AG10803 (cell line): ENCODE data around the gene HAUS7.

ENCODE experiments used
- DNase-seq: peaks from one replicate; pipeline ENCODE4 v3.0.0; 2010; ENCODE audit warnings: low read depth
- H3K4me3 ChIP-seq: 2 replicates; pipeline ENCODE4 v1.5.1; 2011; ENCODE audit warnings: mild to moderate bottlenecking, low read length, control low read depth
- TF ChIP-seq, protein P1 (sequence below): conservative IDR thresholded peaks from 2 replicates; pipeline ENCODE4 v1.5.1; 2011; ENCODE audit warnings: mild to moderate bottlenecking, low read length, control low read depth, inconsistent platforms

The HAUS7 gene

DNA sequence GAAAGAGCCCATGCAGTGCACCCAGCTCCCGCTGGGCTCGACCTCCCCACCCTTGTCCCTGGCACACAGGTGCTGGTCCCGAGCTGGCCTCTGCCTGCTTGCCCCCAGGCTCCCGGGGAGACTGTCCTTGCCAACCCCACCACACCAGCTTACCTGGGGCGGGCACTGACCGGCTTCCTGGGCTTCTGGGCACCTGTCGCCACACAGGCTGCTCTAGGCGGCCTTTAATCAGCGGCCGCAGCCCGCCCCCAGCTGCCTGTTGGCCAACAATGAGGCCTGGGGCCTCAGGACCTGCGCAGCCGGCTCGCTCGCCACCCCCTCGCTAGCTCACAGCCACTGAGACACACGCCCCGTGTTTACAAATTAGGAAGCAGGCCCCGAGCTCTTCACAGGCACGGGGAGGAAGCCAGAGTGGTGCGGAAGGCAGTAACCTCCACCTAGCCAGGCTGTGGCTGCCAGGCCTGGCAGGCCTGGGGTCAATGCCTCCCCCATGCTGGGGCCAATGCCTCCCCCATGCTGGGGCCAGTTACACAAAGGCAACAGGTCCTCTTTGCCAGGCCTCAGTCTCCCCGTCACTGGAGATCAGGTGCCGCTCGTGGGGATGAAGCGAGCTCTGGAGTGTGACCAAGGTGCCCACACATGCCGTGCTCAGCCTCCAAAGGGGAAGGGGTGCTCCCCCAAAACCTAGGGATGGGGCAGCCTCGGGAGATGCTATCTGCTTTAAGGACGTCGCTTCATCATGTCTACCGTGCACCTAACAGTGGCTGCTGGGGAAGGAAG lies 24.3 kb downstream of the HAUS7 start, which contains the start of gene TREX2:
Gene TREX2 (minus strand): TSS at position 201 of the 780 bp plus-strand sequence. CDS start 626 bp downstream, outside the sequence.
- TF ChIP-seq, protein P1, sequence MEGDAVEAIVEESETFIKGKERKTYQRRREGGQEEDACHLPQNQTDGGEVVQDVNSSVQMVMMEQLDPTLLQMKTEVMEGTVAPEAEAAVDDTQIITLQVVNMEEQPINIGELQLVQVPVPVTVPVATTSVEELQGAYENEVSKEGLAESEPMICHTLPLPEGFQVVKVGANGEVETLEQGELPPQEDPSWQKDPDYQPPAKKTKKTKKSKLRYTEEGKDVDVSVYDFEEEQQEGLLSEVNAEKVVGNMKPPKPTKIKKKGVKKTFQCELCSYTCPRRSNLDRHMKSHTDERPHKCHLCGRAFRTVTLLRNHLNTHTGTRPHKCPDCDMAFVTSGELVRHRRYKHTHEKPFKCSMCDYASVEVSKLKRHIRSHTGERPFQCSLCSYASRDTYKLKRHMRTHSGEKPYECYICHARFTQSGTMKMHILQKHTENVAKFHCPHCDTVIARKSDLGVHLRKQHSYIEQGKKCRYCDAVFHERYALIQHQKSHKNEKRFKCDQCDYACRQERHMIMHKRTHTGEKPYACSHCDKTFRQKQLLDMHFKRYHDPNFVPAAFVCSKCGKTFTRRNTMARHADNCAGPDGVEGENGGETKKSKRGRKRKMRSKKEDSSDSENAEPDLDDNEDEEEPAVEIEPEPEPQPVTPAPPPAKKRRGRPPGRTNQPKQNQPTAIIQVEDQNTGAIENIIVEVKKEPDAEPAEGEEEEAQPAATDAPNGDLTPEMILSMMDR, result no peak
- no peak for DNase-seq
- H3K4me3 ChIP-seq, result no peak within 1 kb of the TSS

DNA sequence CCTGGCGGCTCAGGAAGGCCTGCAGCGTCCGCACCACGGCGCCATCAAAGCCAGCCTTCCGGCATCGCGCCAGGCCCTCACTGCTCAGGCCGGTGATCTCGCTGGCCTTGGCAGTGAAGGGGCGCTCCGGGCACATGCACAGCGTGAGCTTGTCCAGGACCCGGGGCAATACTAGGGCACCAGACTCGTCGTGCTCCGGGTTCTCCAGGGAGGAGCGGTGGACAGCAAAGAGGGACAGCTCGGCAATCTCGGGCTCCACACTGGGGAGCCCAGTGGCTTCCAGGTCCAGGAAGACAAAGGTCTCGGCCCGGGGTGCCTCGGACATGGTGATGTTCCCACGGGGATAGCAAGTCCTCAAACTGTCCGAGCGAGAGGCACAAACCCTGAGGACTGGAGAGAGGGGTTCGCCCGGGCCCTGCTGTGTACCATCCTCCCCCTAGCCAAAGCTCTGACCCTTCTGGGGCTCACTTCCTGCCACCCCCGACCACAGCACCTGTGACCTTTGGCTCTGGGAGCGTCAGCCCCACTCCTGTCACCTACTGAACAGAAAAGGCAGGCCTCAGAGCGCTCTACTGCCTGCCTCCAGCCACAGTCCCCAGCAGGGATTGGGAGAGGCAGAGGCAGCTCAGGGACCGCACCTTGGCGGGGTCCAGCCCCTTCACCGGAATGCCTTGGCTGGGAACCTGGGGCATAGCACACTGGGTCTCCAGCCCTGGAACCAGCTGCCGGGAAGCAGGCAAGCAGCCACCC lies 25.1 kb downstream of the HAUS7 start:
- DNase-seq, result no peak
- TF ChIP-seq, protein P1, result no peak
- no peak overlapping the region for H3K4me3 ChIP-seq

DNA sequence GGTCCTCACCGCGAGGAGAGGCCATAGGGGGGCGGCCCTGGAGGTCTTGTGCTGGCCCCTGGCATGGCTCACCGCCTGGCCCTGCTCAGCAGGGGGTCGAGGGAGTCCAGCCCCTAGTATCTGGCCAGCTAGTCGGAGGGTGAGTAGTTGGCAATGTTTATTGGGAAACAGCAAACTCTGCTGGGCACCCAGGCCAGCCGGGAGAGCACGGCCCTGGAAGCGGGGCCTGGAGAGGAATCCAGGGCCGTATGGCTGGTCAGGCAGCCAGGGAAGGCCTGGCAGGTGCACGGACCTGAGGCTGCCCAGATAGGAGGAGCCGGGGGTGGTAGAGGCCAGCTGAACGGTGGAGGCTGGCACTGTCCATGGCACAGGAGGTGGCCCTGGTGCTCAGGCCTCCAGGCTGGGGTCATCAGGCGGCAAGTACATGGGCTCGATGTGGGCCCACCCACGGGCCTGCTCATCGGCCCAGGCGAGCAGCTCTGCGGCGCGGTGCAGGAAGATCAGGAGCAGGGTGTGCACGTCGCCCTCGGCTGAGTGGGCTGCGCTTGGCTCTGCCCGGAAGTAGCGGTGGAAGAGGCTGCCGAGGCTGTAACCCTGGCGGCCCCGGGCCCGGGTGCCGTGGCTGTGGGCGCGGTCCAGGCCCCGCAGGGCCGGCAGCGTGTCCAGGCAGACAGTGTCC lies 25.9 kb downstream of the HAUS7 start:
- no peak for DNase-seq
- no peak overlapping the region for H3K4me3 ChIP-seq
- TF ChIP-seq, protein P1, result no peak

DNA sequence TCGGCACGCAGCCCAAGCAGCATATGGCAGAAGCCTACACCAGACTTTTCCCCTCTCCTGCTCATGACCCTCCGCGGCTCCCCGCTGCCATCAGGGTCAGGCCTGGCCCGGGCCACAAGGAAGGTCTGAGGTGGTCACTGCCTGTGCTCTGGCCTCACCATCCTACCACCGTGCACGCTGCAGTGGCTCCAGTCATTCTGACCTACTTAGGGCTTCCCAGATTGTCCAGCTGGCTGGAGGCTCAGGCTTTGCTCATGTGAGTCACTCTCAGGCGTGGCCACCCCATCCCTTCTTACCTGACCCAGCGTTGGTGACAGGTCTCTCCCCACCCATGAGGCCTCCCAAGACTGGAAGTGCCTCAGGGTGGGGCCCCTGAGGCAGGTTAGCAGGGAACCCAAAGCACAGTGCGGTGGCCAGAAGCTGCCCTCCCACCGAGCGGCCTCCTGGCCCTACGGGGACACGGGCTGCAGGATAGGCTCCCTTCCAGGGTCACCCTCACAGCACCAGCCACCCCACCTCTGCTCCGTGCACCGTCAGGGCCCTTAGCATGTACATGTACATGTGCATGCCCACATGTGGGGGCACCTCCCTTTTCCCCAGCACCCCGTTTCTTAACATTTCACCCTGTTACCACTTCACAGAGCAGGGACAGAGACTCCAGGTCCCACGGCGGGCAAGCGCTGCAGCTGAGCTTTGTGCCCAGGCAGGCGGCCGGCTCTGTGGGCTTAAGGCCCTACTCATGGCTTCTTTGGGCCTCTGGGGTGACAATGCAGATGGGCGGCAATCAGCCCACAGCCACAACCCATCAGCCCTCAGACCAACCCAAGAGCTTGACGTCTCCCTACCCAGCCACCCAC lies 26.7 kb downstream of the HAUS7 start:
- no peak for DNase-seq
- TF ChIP-seq, protein P1, result no peak
- H3K4me3 ChIP-seq, result no peak overlapping the region

DNA sequence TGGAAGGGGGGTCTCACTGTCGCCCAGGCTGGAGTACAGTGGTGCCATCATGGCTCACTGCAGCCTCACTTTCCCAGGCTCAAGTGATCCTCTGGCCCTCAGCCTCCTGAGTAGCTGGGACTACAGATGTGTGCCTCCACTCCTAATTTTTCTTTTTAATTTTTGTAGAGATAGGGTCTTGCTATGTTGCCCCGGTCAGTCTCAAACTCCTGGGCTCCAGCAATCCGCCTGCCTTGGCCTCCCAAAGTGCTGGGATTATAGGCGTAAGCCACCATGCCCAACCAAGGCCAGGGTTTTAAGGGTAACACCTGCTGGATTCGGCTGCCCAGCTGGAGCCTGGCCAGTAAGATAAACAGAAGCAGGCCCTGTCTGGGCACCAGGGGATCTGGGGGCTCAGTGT lies 27.9 kb downstream of the HAUS7 start:
- H3K4me3 ChIP-seq, result no peak overlapping the region
- TF ChIP-seq, protein P1, result no peak
- no peak for DNase-seq

DNA sequence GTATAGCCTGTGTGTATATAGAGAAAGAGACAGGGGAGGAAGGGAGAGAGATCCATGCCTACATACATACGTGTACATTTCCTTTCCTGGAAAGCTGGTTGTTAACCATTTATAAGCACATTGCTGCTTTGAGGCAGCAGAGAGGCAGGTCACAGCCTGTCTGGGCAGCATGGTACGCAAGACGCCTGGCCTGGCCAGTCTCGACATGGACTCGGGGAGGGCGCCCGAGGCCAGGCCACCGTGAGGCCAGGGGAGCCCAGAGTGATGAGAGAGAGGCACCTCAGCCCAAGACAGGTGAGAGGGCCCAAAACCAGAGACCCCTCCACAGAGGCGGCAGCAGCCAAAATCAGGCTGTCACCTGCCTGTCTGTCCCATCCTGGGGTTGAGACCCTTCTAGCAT lies 28.4 kb downstream of the HAUS7 start:
- TF ChIP-seq, protein P1, result no peak
- no peak for DNase-seq
- no peak overlapping the region for H3K4me3 ChIP-seq
